C4-2B (cell line): ENCODE results near the gene ZNF276.

Experiments used
- H3K27ac ChIP-seq: fragments of 450-650 bp; 2 replicates; pipeline ENCODE4 v1.5.1; 2017
- ZFX ChIP-seq: fragments of 450-650 bp; IDR thresholded peaks from 2 replicates; pipeline ENCODE4 v1.6.1; 2017
- TF ChIP-seq, protein P1 (sequence below): fragments of 450-650 bp; conservative IDR thresholded peaks from 2 replicates; pipeline ENCODE4 v1.5.1; 2017; ENCODE audit warnings: mild to moderate bottlenecking

The ZNF276 gene

DNA sequence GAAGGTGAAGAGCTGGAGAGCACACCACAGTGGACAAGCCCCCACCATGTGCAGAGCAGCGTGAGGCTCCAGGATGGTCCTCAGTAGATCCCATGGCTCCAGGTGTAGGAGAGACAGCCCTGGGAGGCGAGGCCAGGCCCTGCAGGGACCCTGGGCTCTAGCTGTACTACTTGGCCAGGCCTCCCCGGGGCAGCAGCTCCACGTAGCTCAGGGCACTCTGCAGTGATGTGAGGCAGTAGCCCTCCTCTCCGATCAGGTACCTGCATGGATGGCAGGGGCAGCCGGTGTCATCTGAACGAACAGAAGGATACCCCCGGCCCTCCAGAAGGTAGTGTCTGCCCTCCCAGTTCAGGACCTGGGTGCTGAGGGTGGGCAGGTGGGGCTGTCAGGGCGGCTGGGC, 13.6 kb upstream of the ZNF276 start:
- TF ChIP-seq ZFX = no peak
- TF ChIP-seq, protein P1, sequence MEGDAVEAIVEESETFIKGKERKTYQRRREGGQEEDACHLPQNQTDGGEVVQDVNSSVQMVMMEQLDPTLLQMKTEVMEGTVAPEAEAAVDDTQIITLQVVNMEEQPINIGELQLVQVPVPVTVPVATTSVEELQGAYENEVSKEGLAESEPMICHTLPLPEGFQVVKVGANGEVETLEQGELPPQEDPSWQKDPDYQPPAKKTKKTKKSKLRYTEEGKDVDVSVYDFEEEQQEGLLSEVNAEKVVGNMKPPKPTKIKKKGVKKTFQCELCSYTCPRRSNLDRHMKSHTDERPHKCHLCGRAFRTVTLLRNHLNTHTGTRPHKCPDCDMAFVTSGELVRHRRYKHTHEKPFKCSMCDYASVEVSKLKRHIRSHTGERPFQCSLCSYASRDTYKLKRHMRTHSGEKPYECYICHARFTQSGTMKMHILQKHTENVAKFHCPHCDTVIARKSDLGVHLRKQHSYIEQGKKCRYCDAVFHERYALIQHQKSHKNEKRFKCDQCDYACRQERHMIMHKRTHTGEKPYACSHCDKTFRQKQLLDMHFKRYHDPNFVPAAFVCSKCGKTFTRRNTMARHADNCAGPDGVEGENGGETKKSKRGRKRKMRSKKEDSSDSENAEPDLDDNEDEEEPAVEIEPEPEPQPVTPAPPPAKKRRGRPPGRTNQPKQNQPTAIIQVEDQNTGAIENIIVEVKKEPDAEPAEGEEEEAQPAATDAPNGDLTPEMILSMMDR = no peak
- H3K27ac ChIP-seq = no peak overlapping the region

DNA sequence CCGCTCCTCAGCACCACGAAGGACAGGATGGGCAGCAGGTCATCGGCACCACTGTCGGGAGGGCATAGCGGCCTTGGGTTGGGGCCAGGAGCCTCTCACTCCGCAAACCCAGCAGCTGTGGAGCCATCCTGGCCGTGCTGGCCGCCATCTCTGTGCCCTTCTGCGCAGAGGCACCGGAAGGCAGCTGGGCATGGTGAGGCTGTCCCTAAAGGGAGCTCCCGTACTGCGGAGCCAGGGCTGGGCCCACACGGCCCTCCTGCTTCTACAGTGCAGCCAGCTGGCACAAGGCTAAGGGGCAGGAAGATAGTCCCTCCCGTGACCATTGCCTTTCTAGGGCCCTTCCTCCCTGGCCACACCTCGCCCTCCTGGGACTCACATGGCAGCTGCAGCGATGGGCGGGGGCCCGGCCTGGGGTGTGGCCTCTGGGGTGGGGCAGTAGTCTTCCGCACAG, 12.8 kb upstream of the ZNF276 start:
- no peak overlapping the region for H3K27ac ChIP-seq
- TF ChIP-seq ZFX = no peak
- TF ChIP-seq, protein P1 = no peak

DNA sequence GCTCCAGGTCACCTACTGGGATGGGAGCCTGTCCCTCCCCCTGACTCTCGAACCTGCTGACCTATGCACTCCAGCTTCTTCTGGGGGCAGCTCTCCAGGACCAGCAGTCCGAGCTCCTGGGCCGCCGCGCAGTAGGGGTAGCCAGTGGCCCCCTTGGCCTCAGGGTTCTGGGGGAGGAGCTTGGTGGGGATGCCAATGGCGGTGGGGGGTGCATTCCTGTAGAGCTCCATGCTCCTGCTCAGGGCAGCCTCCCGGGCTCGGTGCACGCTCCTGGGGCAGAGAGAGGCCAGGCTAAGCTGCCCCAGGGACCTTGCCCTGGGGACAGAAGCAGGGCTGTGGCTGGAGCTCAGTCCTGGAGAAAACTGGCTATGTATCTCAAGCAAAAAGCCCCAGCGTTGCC, 12.2 kb upstream of the ZNF276 start:
- no peak overlapping the region for H3K27ac ChIP-seq
- TF ChIP-seq ZFX = no peak
- TF ChIP-seq, protein P1 = no peak

DNA sequence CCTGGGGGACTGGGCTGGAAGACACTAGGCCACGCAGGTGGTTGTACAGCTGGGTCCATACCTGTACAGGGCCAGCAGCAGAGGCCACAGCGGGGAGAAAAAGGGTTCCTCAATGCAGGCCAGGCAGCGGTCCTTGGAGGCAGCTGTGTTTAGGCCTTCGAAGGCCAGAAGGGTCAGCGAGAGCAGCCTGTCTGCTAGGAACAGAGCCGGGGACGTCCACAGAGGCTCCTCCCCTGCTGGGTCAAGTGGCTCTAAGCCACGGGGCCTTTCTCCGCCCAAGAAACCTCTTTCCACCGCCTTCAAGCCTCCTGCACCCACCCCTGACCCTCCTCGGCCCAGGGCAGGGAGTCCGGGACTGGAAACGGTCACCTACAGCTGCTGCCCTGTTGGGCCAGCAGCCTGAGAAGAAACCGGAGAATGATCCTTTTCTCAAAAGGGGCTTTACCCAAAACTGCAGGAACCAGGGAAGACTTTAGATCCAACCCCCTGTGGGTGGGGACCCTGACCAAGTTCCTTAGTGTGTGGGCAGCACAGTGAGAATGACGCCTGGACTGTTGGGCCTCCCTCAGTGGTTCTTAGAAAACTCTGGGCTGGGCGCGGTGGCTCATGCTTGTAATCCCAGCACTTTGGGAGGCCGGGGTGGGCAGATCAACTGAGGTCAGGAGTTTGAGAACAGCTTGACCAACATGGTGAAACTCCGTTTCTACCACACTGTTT, 11.5 kb upstream of the ZNF276 start:
- TF ChIP-seq ZFX = no peak
- TF ChIP-seq, protein P1 = no peak
- no peak overlapping the region for H3K27ac ChIP-seq

DNA sequence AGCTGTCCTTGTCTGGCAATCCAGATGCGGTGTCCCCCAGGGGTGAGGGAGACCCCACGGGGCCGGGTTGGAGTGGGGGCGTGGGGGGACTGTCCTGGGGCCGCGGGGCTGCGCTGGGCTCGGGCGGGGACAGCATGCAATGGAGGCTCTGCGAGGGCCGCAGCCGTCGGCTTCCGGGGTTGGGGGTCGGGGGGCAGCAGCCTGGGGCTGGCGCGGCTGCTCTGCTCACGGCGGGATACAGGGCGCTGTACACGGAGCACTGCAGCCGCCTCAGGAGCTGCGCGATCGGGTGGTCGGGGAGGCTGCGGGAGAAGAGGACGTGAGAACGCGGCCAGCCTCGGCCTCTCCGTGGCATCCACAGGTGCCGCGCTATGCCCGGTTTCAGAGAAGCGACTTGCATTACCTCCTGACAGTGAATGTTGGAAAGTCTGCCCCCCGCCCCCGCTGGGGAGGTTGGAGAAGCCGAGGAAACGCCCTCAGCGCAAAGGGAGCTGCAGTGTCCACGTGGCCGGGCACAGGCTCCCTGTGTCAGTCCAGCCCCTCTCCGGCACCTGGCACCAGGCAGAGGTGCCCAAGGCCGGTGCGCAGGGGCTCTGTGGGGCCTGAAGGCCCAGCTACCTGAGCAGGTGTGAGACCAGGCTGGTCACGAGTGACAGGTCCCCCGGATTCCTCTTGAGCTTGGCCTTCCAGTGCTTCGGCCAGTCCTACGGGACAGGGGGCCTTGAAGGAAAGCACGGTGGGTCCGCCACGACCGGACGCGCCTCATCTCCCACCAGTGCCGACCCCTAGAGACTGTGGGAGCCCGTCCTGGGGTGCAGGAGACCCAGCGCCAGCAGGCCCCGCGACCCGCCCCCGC, 10.4 kb upstream of the ZNF276 start:
- no peak overlapping the region; the same call in 1 of the 2 replicates for H3K27ac ChIP-seq
- TF ChIP-seq, protein P1 = no peak
- no peak for TF ChIP-seq ZFX

DNA sequence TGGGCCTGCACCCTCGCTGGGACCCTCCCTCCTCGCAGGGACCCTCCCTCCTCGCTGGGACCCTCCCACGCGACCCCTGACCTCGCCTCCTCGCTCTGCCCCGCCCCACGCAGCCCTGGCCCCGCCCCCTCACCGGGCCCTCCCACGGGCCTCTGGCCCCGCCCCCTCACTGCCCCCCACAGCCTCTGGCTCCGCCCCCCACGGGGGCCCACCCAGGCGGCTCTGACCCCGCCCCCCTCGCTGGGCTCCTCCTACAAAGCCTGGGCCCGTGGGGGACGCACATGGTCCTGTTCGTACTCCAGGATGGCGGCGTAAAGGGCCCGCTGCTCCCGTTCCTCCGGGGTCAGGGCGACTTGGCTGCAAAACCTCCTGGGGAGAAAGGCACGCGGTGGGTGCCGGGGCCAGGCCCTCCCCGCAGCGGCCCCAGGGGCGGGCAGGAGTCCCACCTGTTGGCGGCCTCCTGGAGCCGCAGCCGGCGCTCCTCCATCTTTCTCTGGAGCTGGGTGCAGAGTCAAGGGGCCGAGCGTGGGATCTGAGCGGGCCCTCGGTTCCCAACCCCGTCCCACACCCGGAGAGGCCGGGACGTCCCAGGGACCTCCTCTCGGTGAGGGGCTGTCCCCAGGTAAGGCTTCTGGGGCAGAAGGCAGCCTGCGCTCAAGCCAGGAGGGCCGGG, 9.6 kb upstream of the ZNF276 start:
- TF ChIP-seq, protein P1 = no peak
- TF ChIP-seq ZFX = peak; percentile 60; the same call in 1 of the 2 replicates

More for the DNA sequence above, 9.6 kb upstream of the ZNF276 start:
- peak overlapping the region; percentile 80 for H3K27ac ChIP-seq
